Endothelial cell of umbilical vein (primary cell): ENCODE results near the gene TPCN2. TPM values are rescaled to one million over a fixed set of nuclear protein-coding genes. Genes with fewer than 3 reads are reported as not detected.

ENCODE experiments used
- BruUV-seq: library from RNA; stranded (reverse); fragments of 400-500 nt; replicated peaks from 2 replicates; lab custom pipeline; 2021; lab: Mats Ljungman, UMichigan
- CTCF ChIA-PET: fragments of 300-600, 350-600 bp; sonication (Branson Sonifier 250); formaldehyde crosslinking; loops from one replicate; lab custom pipeline; 2021; ENCODE audit warnings: antibody characterized with exemption, inconsistent platforms; lab: Charles Lee
- POLR2A ChIA-PET: fragments of 300-600, 350-600 bp; sonication (Branson Sonifier 250); formaldehyde crosslinking; loops from one replicate; lab custom pipeline; 2021; ENCODE audit warnings: antibody characterized with exemption, inconsistent platforms; lab: Charles Lee
- DNase-seq: peaks from one replicate; pipeline ENCODE4 v3.0.0-alpha.2; 2011; ENCODE audit warnings: low read depth, low spot score
- FAIRE-seq: peaks from 2 replicates; lab custom pipeline; 2011; peaks lifted over from hg19 to GRCh38; lab: Jason Lieb, UNC
- H2AFZ ChIP-seq: 2 replicates; pipeline ENCODE4 v1.6.0; 2012; ENCODE audit warnings: low read depth, low read length, control low read depth, inconsistent platforms
- H3K27ac ChIP-seq: 2 replicates; pipeline ENCODE4 v1.5.1; 2011; ENCODE audit warnings: low read depth, mild to moderate bottlenecking, control low read depth, low read length, moderate library complexity; ENCODE audit not compliant: insufficient read depth
- H3K27me3 ChIP-seq, 2 experiments: 2 replicates each; pipeline versions ENCODE4 v1.6.0 to v1.6.1; 2011; ENCODE audit warnings: low read length in 2 of 2, mixed read lengths in 1 of 2; ENCODE audit not compliant: control insufficient read depth in 2 of 2, insufficient read depth in 2 of 2
- H3K36me3 ChIP-seq, 2 experiments: 2 replicates in 1 of 2; 3 replicates in 1 of 2; pipeline ENCODE4 v1.5.1; 2011; ENCODE audit warnings: low read length in 2 of 2, mild to moderate bottlenecking in 1 of 2, moderate library complexity in 1 of 2; ENCODE audit not compliant: control insufficient read depth in 2 of 2, insufficient read depth in 2 of 2; ENCODE audit errors: extremely low read depth in 1 of 2
- H3K4me1 ChIP-seq: 3 replicates; pipeline ENCODE4 v1.5.1; 2011; ENCODE audit warnings: mild to moderate bottlenecking, low read length; ENCODE audit not compliant: control insufficient read depth, insufficient read depth; ENCODE audit errors: extremely low read depth
- H3K4me2 ChIP-seq: 2 replicates; pipeline ENCODE4 v1.6.1; 2011; ENCODE audit warnings: low read length, control low read depth, mixed read lengths; ENCODE audit not compliant: insufficient read depth
- H3K4me3 ChIP-seq, 3 experiments: fragments of 200-600 bp in 1 of 3; sonication (generic), shearing (Covaris generic) in 1 of 3; replicated peaks in 1 of 3; 2 replicates each; pipeline ENCODE4 v1.5.1; 2011 to 2016; ENCODE audit warnings: control low read depth in 3 of 3, low read length in 3 of 3, mild to moderate bottlenecking in 2 of 3, inconsistent platforms in 1 of 3, low read depth in 1 of 3, moderate library complexity in 1 of 3; ENCODE audit not compliant: insufficient read depth in 1 of 3
- H3K79me2 ChIP-seq: 2 replicates; pipeline ENCODE4 v1.6.0; 2012; ENCODE audit warnings: low read length, inconsistent platforms; ENCODE audit not compliant: control insufficient read depth, insufficient read depth
- H3K9ac ChIP-seq: replicated peaks from 2 replicates; pipeline ENCODE3; 2011; ENCODE audit warnings: low read length, control low read depth; ENCODE audit not compliant: insufficient read depth; ENCODE audit errors: extremely low read depth
- H3K9me1 ChIP-seq: replicated peaks from 3 replicates; pipeline ENCODE4 v1.6.0; 2011; ENCODE audit warnings: mild to moderate bottlenecking, low read length; ENCODE audit not compliant: control insufficient read depth, insufficient read depth; ENCODE audit errors: extremely low read depth
- H3K9me3 ChIP-seq: replicated peaks from 2 replicates; pipeline ENCODE4 v1.5.1; 2012; ENCODE audit warnings: low read length, inconsistent platforms; ENCODE audit not compliant: control insufficient read depth, insufficient read depth
- H4K20me1 ChIP-seq: replicated peaks from 2 replicates; pipeline ENCODE3; 2011; ENCODE audit warnings: mild to moderate bottlenecking, low read length; ENCODE audit not compliant: control insufficient read depth, insufficient read depth; ENCODE audit errors: extremely low read depth
- EZH2 ChIP-seq: IDR thresholded peaks from 2 replicates; pipeline ENCODE4 v1.6.1; 2012; ENCODE audit warnings: borderline replicate concordance, low read depth, mild to moderate bottlenecking, moderate library complexity, low read length, inconsistent platforms; ENCODE audit not compliant: severe bottlenecking
- FOS ChIP-seq: IDR thresholded peaks from 2 replicates; pipeline ENCODE4 v1.6.1; 2011; ENCODE audit warnings: mild to moderate bottlenecking, low read length, moderate library complexity, borderline replicate concordance; ENCODE audit not compliant: insufficient read depth
- GATA2 ChIP-seq: IDR thresholded peaks from 2 replicates; pipeline ENCODE4 v1.7.0; 2011; ENCODE audit warnings: low read depth, mild to moderate bottlenecking, moderate library complexity, mixed read lengths, low read length; ENCODE audit not compliant: insufficient read length, insufficient read depth
- POLR2A ChIP-seq: IDR thresholded peaks from 2 replicates; pipeline ENCODE4 v1.6.1; 2012; ENCODE audit warnings: low read depth, mild to moderate bottlenecking, control low read depth, low read length
- POLR2AphosphoS5 ChIP-seq: IDR thresholded peaks from 2 replicates; pipeline ENCODE4 v1.6.1; 2012; ENCODE audit warnings: low read depth, mild to moderate bottlenecking, control low read depth, low read length, moderate library complexity; ENCODE audit not compliant: insufficient read depth
- dilution Hi-C: fragments of 300-500 bp; cut with MboI; formaldehyde crosslinking; loops from one replicate; pipeline ENCODE4 v1.15.0; 2019; ENCODE audit warnings: low sequenced_read_pairs; ENCODE audit not compliant: extremely low pct_ligation_motif_present
- intact Hi-C: fragments of 100-400 bp; cut with micrococcal nuclease; formaldehyde crosslinking; loops from one replicate; pipeline ENCODE4 v1.10.0; 2022
- polyA plus RNA-seq, 4 experiments: library from polyadenylated mRNA; depleted of rRNA in 3 of 4; stranded (reverse) in 3 of 4; unstranded in 1 of 4; fragments of >200 nt; gene quantifications; 2 replicates each; pipeline versions ENCODE4 v1.2.1 to v1.2.3, GENCODE V29; 2011 to 2012; ENCODE audit warnings: missing spikeins in 1 of 4
- total RNA-seq: library from RNA; stranded (reverse); gene quantifications from 2 replicates; pipeline ENCODE4 v1.2.3, GENCODE V29; 2021
- TF ChIP-seq, protein P1 (sequence below), 2 donors: IDR thresholded peaks; 1 replicate in 1 of 2; 2 replicates in 1 of 2; pipeline ENCODE4 v1.5.1; 2011; ENCODE audit warnings: low read length in 2 of 2, mild to moderate bottlenecking in 2 of 2, moderate library complexity in 2 of 2, control low read depth in 1 of 2, inconsistent platforms in 1 of 2, low read depth in 1 of 2; ENCODE audit not compliant: insufficient read depth in 1 of 2; ENCODE audit errors: extremely low read depth in 1 of 2
- TF ChIP-seq, protein P2 (sequence below): IDR thresholded peaks from 2 replicates; pipeline ENCODE4 v1.6.1; 2011; ENCODE audit not compliant: insufficient read depth, insufficient read length

Gene TPCN2
- total and polyA plus RNA-seq, 2 donors (not counting 3 experiments of a cell fraction or from before 2014, with no cell fraction given): 10.3 to 13.4 TPM

DNA sequence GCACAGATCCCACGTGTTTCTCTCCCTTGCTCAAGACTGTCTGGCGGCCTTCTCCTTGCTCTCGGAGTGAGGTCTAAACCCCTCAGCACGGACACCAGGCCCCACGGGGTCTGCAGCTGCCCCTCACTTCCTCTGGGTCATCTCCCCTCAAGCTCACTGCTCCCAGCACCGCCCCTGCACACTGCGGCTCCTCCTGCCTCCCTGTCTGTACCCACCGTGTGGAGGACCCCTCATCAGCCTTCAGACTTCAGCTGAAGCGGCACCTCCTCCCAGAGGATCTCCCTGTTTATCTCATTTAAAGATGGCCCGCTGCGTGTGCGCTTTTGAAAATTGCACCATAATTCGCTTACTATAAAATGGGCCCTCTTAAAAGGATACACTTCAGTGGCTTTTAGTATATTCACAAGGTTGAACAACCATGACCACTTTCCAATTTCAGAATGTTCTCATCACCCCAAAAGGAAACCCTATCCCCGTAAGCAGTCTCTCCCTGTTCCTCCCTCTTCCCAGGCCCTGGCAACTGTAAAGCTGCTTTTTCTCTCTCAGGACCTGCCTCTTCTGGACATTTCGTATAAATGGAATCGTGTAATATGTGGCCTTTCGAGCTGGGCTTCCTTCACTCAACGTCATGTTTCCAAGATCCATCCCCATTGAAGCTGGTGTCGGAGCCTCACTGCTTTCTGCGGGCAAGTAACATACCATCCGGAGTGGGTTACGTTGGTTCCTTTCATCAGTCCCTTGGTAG is 14.4 kb upstream of the TPCN2 start:
- FAIRE-seq: no peak
- no TSS peak for BruUV-seq
- CTCF ChIA-PET: interaction anchor here (0.9 kb wide), 1 partner anchor 10 kb away, joined by 4 read pairs; no protein-coding TSS in a partner anchor

More for the DNA sequence above, 14.4 kb upstream of the TPCN2 start:
- Histone ChIP-seq H3K4me1 (no peaks in the 10 kb centered on the region), H3K9me3 (no peaks in the 10 kb centered on the region), H3K4me2 (no peak overlapping the region), H4K20me1 (no peaks in the 10 kb centered on the region), H3K4me3 (no peak overlapping the region), H3K27ac (no peak overlapping the region), H3K9ac (no peak overlapping the region), H3K79me2 (no peaks in the 10 kb centered on the region), H2AFZ (no peak overlapping the region), H3K27me3 (peaks cover 0 to 3% of the 10 kb centered on the region in 2 experiments), H3K9me1 (no peaks in the 10 kb centered on the region), H3K36me3 (no peaks in the 10 kb centered on the region)
- dilution Hi-C loops: no loop called here
- POLR2A ChIA-PET: no interaction called here
- TF ChIP-seq POLR2AphosphoS5: no peak
- TF ChIP-seq FOS: no peak
- TF ChIP-seq EZH2: no peak
- TF ChIP-seq, protein P1, sequence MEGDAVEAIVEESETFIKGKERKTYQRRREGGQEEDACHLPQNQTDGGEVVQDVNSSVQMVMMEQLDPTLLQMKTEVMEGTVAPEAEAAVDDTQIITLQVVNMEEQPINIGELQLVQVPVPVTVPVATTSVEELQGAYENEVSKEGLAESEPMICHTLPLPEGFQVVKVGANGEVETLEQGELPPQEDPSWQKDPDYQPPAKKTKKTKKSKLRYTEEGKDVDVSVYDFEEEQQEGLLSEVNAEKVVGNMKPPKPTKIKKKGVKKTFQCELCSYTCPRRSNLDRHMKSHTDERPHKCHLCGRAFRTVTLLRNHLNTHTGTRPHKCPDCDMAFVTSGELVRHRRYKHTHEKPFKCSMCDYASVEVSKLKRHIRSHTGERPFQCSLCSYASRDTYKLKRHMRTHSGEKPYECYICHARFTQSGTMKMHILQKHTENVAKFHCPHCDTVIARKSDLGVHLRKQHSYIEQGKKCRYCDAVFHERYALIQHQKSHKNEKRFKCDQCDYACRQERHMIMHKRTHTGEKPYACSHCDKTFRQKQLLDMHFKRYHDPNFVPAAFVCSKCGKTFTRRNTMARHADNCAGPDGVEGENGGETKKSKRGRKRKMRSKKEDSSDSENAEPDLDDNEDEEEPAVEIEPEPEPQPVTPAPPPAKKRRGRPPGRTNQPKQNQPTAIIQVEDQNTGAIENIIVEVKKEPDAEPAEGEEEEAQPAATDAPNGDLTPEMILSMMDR (IDR thresholded peaks at IDR 0.05; ENCODE audit: extremely low read depth in 1 of 2, insufficient read depth in 1 of 2, low read depth in 1 of 2, low read length in 2 of 2): no peak
- TF ChIP-seq, protein P2, sequence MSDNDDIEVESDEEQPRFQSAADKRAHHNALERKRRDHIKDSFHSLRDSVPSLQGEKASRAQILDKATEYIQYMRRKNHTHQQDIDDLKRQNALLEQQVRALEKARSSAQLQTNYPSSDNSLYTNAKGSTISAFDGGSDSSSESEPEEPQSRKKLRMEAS: no peak
- TF ChIP-seq POLR2A: no peak
- no peak for TF ChIP-seq GATA2
- no peak for DNase-seq
- intact Hi-C loops: no loop called here
